Gastroesophageal sphincter (tissue), 3 donors: ENCODE measurements around the gene ZNF512.

ENCODE experiments used
- POLR2A ChIP-seq, 2 donors: fragments of 450-650 bp; IDR thresholded peaks; one replicate each; pipeline ENCODE4 v1.6.1; 2017; ENCODE audit warnings: antibody characterized with exemption in 2 of 2, mild to moderate bottlenecking in 2 of 2, moderate library complexity in 1 of 2
- TF ChIP-seq, protein P1 (sequence below), 4 experiments: fragments of 200-600 bp in 2 of 4; fragments of 450-650 bp in 2 of 4; sonication (generic) in 1 of 4; IDR thresholded peaks; one replicate each; pipeline ENCODE4 v1.5.1; 2017 to 2019; ENCODE audit warnings: antibody characterized with exemption in 4 of 4, mild to moderate bottlenecking in 2 of 4, moderate library complexity in 2 of 4

DNA sequence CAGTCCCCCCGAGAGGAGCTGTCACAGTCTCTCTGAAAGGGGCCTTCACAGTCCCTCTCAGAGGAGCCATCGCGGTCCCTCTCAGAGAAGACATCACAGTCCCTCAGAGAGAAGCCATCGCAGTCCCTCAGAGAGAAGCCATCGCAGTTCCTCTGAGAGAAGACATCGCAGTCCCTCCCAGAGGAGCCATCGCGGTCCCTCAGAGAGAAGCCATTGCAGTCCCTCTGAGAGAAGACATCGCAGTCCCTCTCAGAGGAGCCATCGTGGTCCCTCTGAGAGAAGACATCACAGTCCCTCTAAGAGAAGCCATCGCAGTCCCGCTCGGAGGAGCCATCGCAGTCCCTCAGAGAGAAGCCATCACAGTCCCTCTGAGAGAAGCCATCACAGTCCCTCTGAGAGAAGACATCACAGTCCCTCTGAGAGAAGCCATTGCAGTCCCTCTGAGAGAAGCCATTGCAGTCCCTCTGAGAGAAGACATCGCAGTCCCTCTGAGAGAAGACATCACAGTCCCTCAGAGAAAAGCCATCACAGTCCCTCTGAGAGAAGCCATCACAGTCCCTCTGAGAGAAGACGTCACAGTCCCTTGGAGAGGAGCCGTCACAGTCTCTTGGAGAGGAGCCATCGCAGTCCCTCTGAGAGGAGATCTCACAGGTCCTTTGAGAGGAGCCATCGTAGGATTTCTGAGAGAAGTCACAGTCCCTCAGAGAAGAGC is 1.3 kb upstream of the ZNF512 start:
- no peak for TF ChIP-seq POLR2A (IDR thresholded peaks at IDR 0.05)
- TF ChIP-seq, protein P1, sequence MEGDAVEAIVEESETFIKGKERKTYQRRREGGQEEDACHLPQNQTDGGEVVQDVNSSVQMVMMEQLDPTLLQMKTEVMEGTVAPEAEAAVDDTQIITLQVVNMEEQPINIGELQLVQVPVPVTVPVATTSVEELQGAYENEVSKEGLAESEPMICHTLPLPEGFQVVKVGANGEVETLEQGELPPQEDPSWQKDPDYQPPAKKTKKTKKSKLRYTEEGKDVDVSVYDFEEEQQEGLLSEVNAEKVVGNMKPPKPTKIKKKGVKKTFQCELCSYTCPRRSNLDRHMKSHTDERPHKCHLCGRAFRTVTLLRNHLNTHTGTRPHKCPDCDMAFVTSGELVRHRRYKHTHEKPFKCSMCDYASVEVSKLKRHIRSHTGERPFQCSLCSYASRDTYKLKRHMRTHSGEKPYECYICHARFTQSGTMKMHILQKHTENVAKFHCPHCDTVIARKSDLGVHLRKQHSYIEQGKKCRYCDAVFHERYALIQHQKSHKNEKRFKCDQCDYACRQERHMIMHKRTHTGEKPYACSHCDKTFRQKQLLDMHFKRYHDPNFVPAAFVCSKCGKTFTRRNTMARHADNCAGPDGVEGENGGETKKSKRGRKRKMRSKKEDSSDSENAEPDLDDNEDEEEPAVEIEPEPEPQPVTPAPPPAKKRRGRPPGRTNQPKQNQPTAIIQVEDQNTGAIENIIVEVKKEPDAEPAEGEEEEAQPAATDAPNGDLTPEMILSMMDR (IDR thresholded peaks at IDR 0.05) = no peak
